H7 (cell line): ENCODE data around the gene FAM162B. TPM values are rescaled to one million over a fixed set of nuclear protein-coding genes. Genes with fewer than 3 reads are reported as not detected.

ENCODE experiments used
- DNase-seq: peaks from one replicate; pipeline ENCODE4 v3.0.0; 2012
- H3K27me3 ChIP-seq: 2 replicates; pipeline ENCODE4 v1.6.0; 2011; ENCODE audit warnings: mild to moderate bottlenecking, low read length; ENCODE audit not compliant: control insufficient read depth, insufficient read depth
- H3K36me3 ChIP-seq: replicated peaks from 2 replicates; pipeline ENCODE4 v1.5.1; 2011; ENCODE audit warnings: low read length; ENCODE audit not compliant: control insufficient read depth, insufficient read depth
- H3K4me3 ChIP-seq: 2 replicates; pipeline ENCODE4 v1.5.1; 2011; ENCODE audit warnings: low read depth, mild to moderate bottlenecking, control low read depth, low read length, moderate library complexity; ENCODE audit not compliant: insufficient read depth
- total RNA-seq: library from RNA; depleted of rRNA; stranded (reverse); fragments of >200 nt; shearing (Covaris generic); gene quantifications from 2 replicates; pipeline ENCODE4 v1.2.3, GENCODE V29; 2014; rRNA removed

The FAM162B gene
- total RNA-seq: 1.5 and 1.6 TPM in 2 replicates

- Histone ChIP-seq H3K36me3 (no peaks in the 10 kb centered on the region), H3K4me3 (peak within 1 kb of the TSS; percentile 56), H3K27me3 (peaks cover 35% of the 10 kb centered on the region)
- peak; percentile 82 for DNase-seq
Observed at GRCh38 chr6:116764961-116765841, at the start of gene FAM162B. FAM162B (minus strand) TSS chr6:116765719; CDS start chr6:116765576, 143 bp downstream.

DNA sequence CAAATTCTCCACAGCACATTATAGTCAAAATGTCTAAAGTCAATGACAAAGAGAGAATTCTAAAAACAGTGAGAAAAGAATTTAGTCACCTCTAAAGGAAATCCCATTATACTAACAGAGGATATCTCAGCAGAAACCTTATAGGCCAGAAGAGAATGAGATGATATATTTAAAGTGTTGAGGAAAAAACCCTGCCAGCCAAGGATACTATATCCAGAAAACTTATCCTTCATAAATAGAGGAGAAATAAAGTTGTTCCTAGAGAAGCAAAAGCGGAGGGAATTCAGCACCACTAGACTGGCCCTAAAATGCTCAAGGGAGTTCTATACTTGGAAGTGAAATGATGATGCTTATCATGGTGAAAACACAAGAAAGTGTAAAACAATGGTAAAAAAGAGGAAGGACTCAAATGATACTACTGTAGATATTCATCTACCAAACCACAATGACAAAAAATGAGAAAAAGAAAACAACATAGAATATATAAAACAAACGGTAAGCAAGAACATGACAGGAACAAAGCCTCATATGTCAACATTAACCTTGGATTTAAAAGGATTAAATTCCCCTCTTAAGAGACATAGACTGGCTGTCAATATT is 46.6 kb upstream of the FAM162B start:
- no peak for DNase-seq
- H3K27me3 ChIP-seq: no peaks in the 10 kb centered on the region
- H3K4me3 ChIP-seq: no peak overlapping the region
- no peaks in the 10 kb centered on the region for H3K36me3 ChIP-seq

DNA sequence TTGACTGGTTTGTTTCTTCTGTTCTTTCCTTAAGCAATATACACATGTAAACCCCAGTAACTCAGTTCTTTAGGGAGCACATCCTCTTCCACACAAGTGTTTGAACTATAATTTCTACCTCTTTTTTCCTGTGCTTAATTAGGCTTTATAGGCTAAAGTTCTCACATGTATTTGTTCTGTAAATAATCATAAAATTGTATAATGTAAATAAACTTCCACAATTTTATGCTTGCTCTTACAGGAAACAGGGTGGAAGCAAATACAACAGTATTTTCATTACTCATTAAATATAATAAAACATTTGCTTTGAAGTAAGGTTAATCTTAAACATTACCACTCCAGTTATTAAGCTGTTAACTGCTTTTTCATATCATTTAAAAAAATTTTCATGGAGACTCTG is 36.5 kb upstream of the FAM162B start:
- H3K4me3 ChIP-seq: no peak overlapping the region
- H3K36me3 ChIP-seq: no peaks in the 10 kb centered on the region
- DNase-seq: no peak
- H3K27me3 ChIP-seq: no peaks in the 10 kb centered on the region

DNA sequence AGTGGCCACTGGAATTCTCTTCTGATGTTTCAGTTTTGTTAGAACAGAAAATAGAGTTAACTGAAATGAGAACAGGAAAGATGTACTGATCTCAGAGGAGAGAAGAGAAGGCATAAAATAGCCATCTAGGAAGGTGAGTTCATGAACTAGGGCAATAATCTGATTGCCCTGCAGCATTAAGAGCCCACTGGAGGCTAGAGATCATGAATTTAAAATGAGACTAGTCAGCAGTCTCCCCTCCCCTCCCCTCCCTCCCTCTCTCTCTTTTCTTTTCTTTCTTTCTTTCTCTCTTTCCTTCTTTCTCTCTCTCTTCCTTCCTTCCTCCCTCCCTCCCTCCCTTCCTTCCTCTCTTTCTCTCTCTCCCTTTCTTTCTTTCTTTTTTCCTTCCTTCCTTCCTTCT is 34.4 kb upstream of the FAM162B start:
- no peak for DNase-seq
- H3K36me3 ChIP-seq: no peaks in the 10 kb centered on the region
- no peaks in the 10 kb centered on the region for H3K27me3 ChIP-seq
- H3K4me3 ChIP-seq: no peak overlapping the region

- no peak for DNase-seq
- H3K36me3 ChIP-seq: no peaks in the 10 kb centered on the region
- no peaks in the 10 kb centered on the region for H3K27me3 ChIP-seq
- no peak overlapping the region for H3K4me3 ChIP-seq
Observed at GRCh38 chr6:116797585-116797984, 32.1 kb upstream of the FAM162B start.

- no peak for DNase-seq
- Histone ChIP-seq H3K4me3 (no peak overlapping the region), H3K27me3 (no peaks in the 10 kb centered on the region), H3K36me3 (no peaks in the 10 kb centered on the region)
Observed at GRCh38 chr6:116793224-116793623, 27.7 kb upstream of the FAM162B start.

GRCh38 chr6:116783852-116784251 is 18.3 kb upstream of the FAM162B start:
- no peaks in the 10 kb centered on the region for H3K36me3 ChIP-seq
- DNase-seq: no peak
- H3K4me3 ChIP-seq: no peak overlapping the region
- H3K27me3 ChIP-seq: no peaks in the 10 kb centered on the region

- peak; percentile 26 for DNase-seq
- Histone ChIP-seq H3K36me3 (no peaks in the 10 kb centered on the region), H3K27me3 (no peaks in the 10 kb centered on the region), H3K4me3 (no peak overlapping the region)
Observed at GRCh38 chr6:116779573-116780164, 14.2 kb upstream of the FAM162B start.

- no peaks in the 10 kb centered on the region for H3K36me3 ChIP-seq
- H3K4me3 ChIP-seq: no peak overlapping the region
- no peak for DNase-seq
- no peaks in the 10 kb centered on the region for H3K27me3 ChIP-seq
Observed at GRCh38 chr6:116773886-116774285, 8.4 kb upstream of the FAM162B start.

DNA sequence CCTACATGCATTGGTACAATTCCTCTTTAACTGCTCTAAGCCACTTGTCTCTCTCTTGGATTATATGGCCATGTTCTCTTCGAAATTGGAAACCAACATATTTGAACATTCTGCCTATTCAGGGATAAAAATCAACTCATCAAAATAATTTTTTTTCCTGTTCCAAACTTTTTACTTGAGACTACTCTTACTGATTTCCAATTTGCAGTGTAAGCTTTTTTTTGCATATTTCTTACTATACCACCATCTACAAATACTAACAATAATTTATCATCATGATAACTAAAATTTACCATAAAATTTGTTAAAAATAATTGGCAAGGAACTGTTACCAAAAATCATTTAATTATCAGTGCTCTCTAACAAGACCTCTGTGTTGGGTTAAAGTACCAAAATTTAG is 6.9 kb upstream of the FAM162B start:
- DNase-seq: no peak
- Histone ChIP-seq H3K36me3 (no peaks in the 10 kb centered on the region), H3K27me3 (no peaks in the 10 kb centered on the region), H3K4me3 (no peak overlapping the region)

- no peak for DNase-seq
- no peak overlapping the region for H3K4me3 ChIP-seq
- peaks cover 35% of the 10 kb centered on the region for H3K27me3 ChIP-seq
- H3K36me3 ChIP-seq: no peaks in the 10 kb centered on the region
Observed at GRCh38 chr6:116767715-116768114, 2.2 kb upstream of the FAM162B start.

GRCh38 chr6:116766506-116767176 is 1.1 kb upstream of the FAM162B start:
- peaks cover 35% of the 10 kb centered on the region for H3K27me3 ChIP-seq
- no peak overlapping the region for H3K4me3 ChIP-seq
- no peaks in the 10 kb centered on the region for H3K36me3 ChIP-seq
- DNase-seq: no peak

- Histone ChIP-seq H3K36me3 (no peaks in the 10 kb centered on the region), H3K4me3 (peak overlapping the region; percentile 56), H3K27me3 (peaks cover 35% of the 10 kb centered on the region)
- DNase-seq: peak; percentile 68
Observed at GRCh38 chr6:116764629-116764960, 924 bp downstream of the FAM162B start.

GRCh38 chr6:116763906-116764628 is 1.5 kb downstream of the FAM162B start:
- Histone ChIP-seq H3K36me3 (no peaks in the 10 kb centered on the region), H3K27me3 (peaks cover 35% of the 10 kb centered on the region), H3K4me3 (peak overlapping the region; percentile 56)
- no peak for DNase-seq
